IMR-90 (cell line): Measurements from ENCODE around the gene NBPF4. TPM values are rescaled to one million over a fixed set of nuclear protein-coding genes. Genes with fewer than 3 reads are reported as not detected.
"Not testable (repeated sequence)": the region's sequence is repeated elsewhere in the genome, so short reads cannot be mapped to it uniquely, and the experiment has no call there.

ENCODE experiments used
- ATAC-seq: fragments of 200-7000 bp; cut with Tn5 transposase; 2 replicates; pipeline ENCODE4 v1.9.1; 2020; ENCODE audit warnings: low read depth, mild to moderate bottlenecking, moderate library complexity
- Bru-seq: library from RNA; stranded (reverse); fragments of 400-500 nt; gene quantifications from one replicate; lab custom pipeline; 2021; lab: Mats Ljungman, UMichigan
- BruChase-seq, 2 experiments: library from RNA; stranded (reverse); fragments of 400-500 nt; gene quantifications; one replicate each; lab custom pipeline; 2021; lab: Mats Ljungman, UMichigan
- BruUV-seq: library from RNA; stranded (reverse); fragments of 400-500 nt; replicated peaks from 2 replicates; lab custom pipeline; 2021; lab: Mats Ljungman, UMichigan
- CTCF ChIA-PET: fragments of 300-600 bp; formaldehyde crosslinking; extraction: SDS; loops from one replicate; lab custom pipeline; 2021; ENCODE audit warnings: antibody characterized with exemption; lab: Yijun Ruan, JAX
- POLR2A ChIA-PET: fragments of 300-600 bp; sonication (Branson Sonifier 250); formaldehyde crosslinking; loops from one replicate; lab custom pipeline; 2022; ENCODE audit warnings: antibody characterized with exemption; ENCODE audit not compliant: unreplicated experiment; lab: Charles Lee
- DNase-seq: peaks from one replicate; pipeline ENCODE4 v3.0.0; 2013
- H2AFZ ChIP-seq: replicated peaks from 2 replicates; pipeline ENCODE3; 2013; ENCODE audit warnings: low read length, mild to moderate bottlenecking; ENCODE audit not compliant: poor library complexity
- H2AK5ac ChIP-seq: 2 replicates; pipeline ENCODE4 v1.6.1; 2013; ENCODE audit warnings: low read depth, low read length, inconsistent platforms
- H2AK9ac ChIP-seq: replicated peaks from 2 replicates; pipeline ENCODE3; 2013; ENCODE audit warnings: mild to moderate bottlenecking, low read depth, low read length, moderate library complexity; ENCODE audit not compliant: poor library complexity
- H2BK120ac ChIP-seq: 2 replicates; pipeline ENCODE4 v1.6.1; 2013; ENCODE audit warnings: low read depth, low read length, inconsistent platforms
- H2BK15ac ChIP-seq: 3 replicates; pipeline ENCODE4 v1.6.1; 2013; ENCODE audit warnings: low read depth, low read length, inconsistent platforms
- H2BK20ac ChIP-seq: 2 replicates; pipeline ENCODE4 v1.6.1; 2013; ENCODE audit warnings: low read depth, mild to moderate bottlenecking, inconsistent platforms, low read length, moderate library complexity
- H2BK5ac ChIP-seq: 2 replicates; pipeline ENCODE4 v1.6.1; 2013; ENCODE audit warnings: mild to moderate bottlenecking, low read depth, low read length, inconsistent platforms; ENCODE audit not compliant: poor library complexity, severe bottlenecking
- H3K14ac ChIP-seq: replicated peaks from 2 replicates; pipeline ENCODE4 v1.6.1; 2013; ENCODE audit warnings: low read depth, low read length, inconsistent platforms
- H3K18ac ChIP-seq: 2 replicates; pipeline ENCODE4 v1.6.1; 2013; ENCODE audit warnings: low read depth, low read length, control low read depth
- H3K23ac ChIP-seq: 2 replicates; pipeline ENCODE4 v1.6.1; 2013; ENCODE audit warnings: low read depth, low read length, inconsistent platforms
- H3K27ac ChIP-seq: 2 replicates; pipeline ENCODE4 v1.5.1; 2013; ENCODE audit warnings: mild to moderate bottlenecking, control low read depth, low read length; ENCODE audit not compliant: insufficient read depth
- H3K27me3 ChIP-seq: 2 replicates; pipeline ENCODE4 v1.6.1; 2013; ENCODE audit warnings: low read length; ENCODE audit not compliant: control insufficient read depth, insufficient read depth
- H3K36me3 ChIP-seq: 2 replicates; pipeline ENCODE4 v1.6.1; 2013; ENCODE audit warnings: low read length, mixed read lengths; ENCODE audit not compliant: control insufficient read depth, insufficient read depth
- H3K4ac ChIP-seq: 2 replicates; pipeline ENCODE4 v1.6.1; 2013; ENCODE audit warnings: low read depth, low read length, inconsistent platforms
- H3K4me1 ChIP-seq: 2 replicates; pipeline ENCODE4 v1.6.1; 2013; ENCODE audit warnings: low read length, mixed read lengths; ENCODE audit not compliant: control insufficient read depth, insufficient read depth
- H3K4me2 ChIP-seq: 2 replicates; pipeline ENCODE4 v1.6.1; 2013; ENCODE audit warnings: low read depth, mild to moderate bottlenecking, control low read depth, low read length, moderate library complexity
- H3K4me3 ChIP-seq: 2 replicates; pipeline ENCODE4 v1.5.1; 2013; ENCODE audit warnings: low read depth, mild to moderate bottlenecking, control low read depth, low read length, moderate library complexity; ENCODE audit not compliant: insufficient read depth
- H3K56ac ChIP-seq: 2 replicates; pipeline ENCODE4 v1.6.1; 2013; ENCODE audit warnings: low read length, inconsistent platforms; ENCODE audit not compliant: insufficient read depth; ENCODE audit errors: extremely low read depth
- H3K79me1 ChIP-seq, 2 experiments: 2 replicates each; pipeline ENCODE4 v1.6.1; 2013; ENCODE audit warnings: low read length in 2 of 2, inconsistent platforms in 1 of 2, low read depth in 1 of 2
- H3K9ac ChIP-seq: 2 replicates; pipeline ENCODE4 v1.6.1; 2013; ENCODE audit warnings: low read depth, low read length, control low read depth
- H3K9me1 ChIP-seq: 2 replicates; pipeline ENCODE4 v1.6.1; 2013; ENCODE audit warnings: low read length, inconsistent platforms; ENCODE audit not compliant: insufficient read depth
- H3K9me3 ChIP-seq: 2 replicates; pipeline ENCODE4 v1.6.1; 2013; ENCODE audit warnings: low read length; ENCODE audit not compliant: control insufficient read depth, insufficient read depth
- H4K20me1 ChIP-seq: 2 replicates; pipeline ENCODE4 v1.6.1; 2013; ENCODE audit warnings: low read length, inconsistent platforms; ENCODE audit not compliant: insufficient read depth
- H4K5ac ChIP-seq: 2 replicates; pipeline ENCODE4 v1.6.1; 2013; ENCODE audit warnings: mild to moderate bottlenecking, low read depth, low read length, control low read depth
- H4K8ac ChIP-seq, 2 experiments: 2 replicates each; pipeline ENCODE4 v1.6.1; 2013; ENCODE audit warnings: low read depth in 2 of 2, low read length in 2 of 2, control low read depth in 1 of 2, inconsistent platforms in 1 of 2
- H4K91ac ChIP-seq: 2 replicates; pipeline ENCODE4 v1.6.1; 2013; ENCODE audit warnings: low read depth, low read length, inconsistent platforms; ENCODE audit not compliant: insufficient read depth
- WGBS, 2 experiments: methylation state at CpG; one replicate each; pipeline versions ENCODE4 v1.1.5 to v1.1.7; 2013; ENCODE audit warnings: missing lambda C conversion rate in 2 of 2; ENCODE audit not compliant: insufficient read length in 1 of 2; ENCODE audit errors: extremely low coverage in 2 of 2; 5-methylcytosine and 5-hydroxymethylcytosine counted together
- dilution Hi-C: fragments of 300-500 bp; cut with HindIII; formaldehyde crosslinking; loops from one replicate; pipeline ENCODE4 v1.14.3; 2018; ENCODE audit warnings: low sequenced_read_pairs; ENCODE audit not compliant: unreplicated experiment
- in situ Hi-C: fragments of 300-500 bp; cut with MboI; formaldehyde crosslinking; loops from 3 replicates; pipeline ENCODE4 v1.14.3; 2019; ENCODE audit warnings: low sequenced_read_pairs, inconsistent platforms, mixed read lengths
- intact Hi-C: fragments of 100-400 bp; cut with micrococcal nuclease; formaldehyde crosslinking; loops from 2 replicates; pipeline ENCODE4 v1.10.0; 2022
- long read RNA-seq: library from polyadenylated mRNA; unstranded; transcript quantifications from one replicate; pipeline ENCODE4 v2.0.0, GENCODE V29; 2021; ENCODE audit not compliant: unreplicated experiment
- polyA plus RNA-seq, 3 experiments: library from polyadenylated mRNA; depleted of rRNA; stranded (reverse); fragments of >200 nt; gene quantifications; 2 replicates each; pipeline ENCODE4 v1.2.3, GENCODE V29; 2012; ENCODE audit warnings: low replicate concordance in 1 of 3
- total RNA-seq: library from RNA; depleted of rRNA; stranded (reverse); fragments of >200 nt; gene quantifications from 2 replicates; pipeline ENCODE4 v1.2.3, GENCODE V29; 2012; rRNA removed

Gene NBPF4, protein sequence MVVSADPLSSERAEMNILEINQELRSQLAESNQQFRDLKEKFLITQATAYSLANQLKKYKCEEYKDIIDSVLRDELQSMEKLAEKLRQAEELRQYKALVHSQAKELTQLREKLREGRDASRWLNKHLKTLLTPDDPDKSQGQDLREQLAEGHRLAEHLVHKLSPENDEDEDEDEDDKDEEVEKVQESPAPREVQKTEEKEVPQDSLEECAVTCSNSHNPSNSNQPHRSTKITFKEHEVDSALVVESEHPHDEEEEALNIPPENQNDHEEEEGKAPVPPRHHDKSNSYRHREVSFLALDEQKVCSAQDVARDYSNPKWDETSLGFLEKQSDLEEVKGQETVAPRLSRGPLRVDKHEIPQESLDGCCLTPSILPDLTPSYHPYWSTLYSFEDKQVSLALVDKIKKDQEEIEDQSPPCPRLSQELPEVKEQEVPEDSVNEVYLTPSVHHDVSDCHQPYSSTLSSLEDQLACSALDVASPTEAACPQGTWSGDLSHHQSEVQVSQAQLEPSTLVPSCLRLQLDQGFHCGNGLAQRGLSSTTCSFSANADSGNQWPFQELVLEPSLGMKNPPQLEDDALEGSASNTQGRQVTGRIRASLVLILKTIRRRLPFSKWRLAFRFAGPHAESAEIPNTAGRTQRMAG
- total RNA-seq = not detected in 2 replicates
- not detected in 2 replicates for polyA plus RNA-seq (2012; rRNA removed)
- not detected in 2 replicates for polyA plus RNA-seq (2012; cell fraction: cytosol; rRNA removed)
- polyA plus RNA-seq (2012; cell fraction: nucleus; rRNA removed; ENCODE audit: low replicate concordance) = not detected in 2 replicates
- Bru-seq, nascent RNA = not detected
- BruChase-seq, experiment 1, labeled RNA remaining after a 6-hour chase = not detected
- not detected for BruChase-seq, experiment 2, labeled RNA remaining after a 2-hour chase
- long read RNA-seq = 0 reads

DNA sequence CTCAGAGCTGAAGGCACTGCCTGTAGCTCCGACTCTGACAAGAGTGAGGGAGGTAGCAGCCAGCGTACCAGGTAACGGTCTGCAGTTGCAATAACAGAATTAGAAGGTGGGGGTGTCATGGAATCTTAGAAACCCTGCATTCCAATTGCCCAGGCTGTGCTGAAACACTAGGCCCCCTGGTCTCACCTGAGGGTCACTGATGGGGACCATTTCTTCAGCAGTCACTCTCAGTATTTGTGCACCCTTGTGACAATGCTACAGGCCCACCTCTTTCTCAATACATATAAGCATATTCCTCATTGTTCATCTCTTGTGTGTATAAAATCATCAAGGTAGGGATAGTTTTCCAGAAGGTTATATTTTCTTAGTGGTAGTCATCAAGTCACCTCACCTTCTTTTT lies at the start of gene NBPF4:
Gene NBPF4, minus strand, starts transcription at position 101 of the 400 bp plus-strand sequence. CDS start 315 bp downstream, outside the sequence.
- H2BK20ac ChIP-seq, H3K18ac ChIP-seq, in situ Hi-C loops, H3K4ac ChIP-seq, ATAC-seq, H3K79me1 ChIP-seq, H3K27me3 ChIP-seq, H2BK15ac ChIP-seq, H2BK120ac ChIP-seq, H3K4me1 ChIP-seq, H2BK5ac ChIP-seq, H4K8ac ChIP-seq, H3K23ac ChIP-seq, H3K9me1 ChIP-seq, DNase-seq, H3K56ac ChIP-seq, BruUV-seq, H3K9me3 ChIP-seq, H2AFZ ChIP-seq, dilution Hi-C loops, H3K4me2 ChIP-seq, H4K20me1 ChIP-seq, H4K91ac ChIP-seq, H3K14ac ChIP-seq, H3K4me3 ChIP-seq, H4K5ac ChIP-seq, H3K36me3 ChIP-seq, H3K27ac ChIP-seq, H3K9ac ChIP-seq, intact Hi-C loops, CTCF ChIA-PET, H2AK9ac ChIP-seq, H2AK5ac ChIP-seq, POLR2A ChIA-PET: not testable (repeated sequence)
- no CpG with 5 or more reads among the region's 3 CpGs for WGBS, 2 experiments

DNA sequence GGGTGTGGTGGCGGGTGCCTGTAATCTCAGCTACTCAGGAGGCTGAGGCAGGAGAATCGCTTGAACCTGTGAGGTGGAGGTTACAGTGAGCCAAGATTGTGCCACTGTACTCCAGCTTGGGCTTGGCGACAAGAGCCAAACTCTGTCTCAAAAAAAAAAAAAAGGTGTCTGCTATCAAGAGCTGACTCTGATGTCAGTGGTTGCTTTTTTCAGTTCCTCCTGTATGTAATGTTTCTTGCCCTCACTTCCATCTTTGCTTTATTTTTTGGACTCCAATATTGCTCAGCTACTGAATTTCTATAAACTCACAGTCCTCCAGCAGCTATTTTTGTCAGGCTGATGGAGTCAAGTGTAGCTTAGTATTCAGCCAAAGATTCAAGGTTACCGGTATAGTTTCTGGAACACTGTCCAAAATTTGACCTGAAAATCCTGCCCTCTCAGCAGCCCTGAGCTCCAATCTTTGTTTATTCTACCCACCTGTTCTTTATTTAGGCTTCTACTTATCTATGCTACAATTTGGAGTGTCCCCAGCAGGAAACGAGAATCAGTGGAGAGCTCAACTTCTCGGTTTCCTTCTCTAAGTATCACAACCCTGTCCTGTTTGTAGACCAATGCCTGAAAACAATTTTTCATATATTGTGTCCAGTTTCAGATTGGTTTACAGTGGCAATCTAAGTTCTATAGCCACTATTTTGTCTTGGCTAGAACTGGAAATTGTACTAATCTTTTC lies 38.8 kb upstream of the NBPF4 start:
- H4K8ac ChIP-seq, H3K14ac ChIP-seq, H4K91ac ChIP-seq, ATAC-seq, H4K5ac ChIP-seq, CTCF ChIA-PET, H2AK5ac ChIP-seq, H3K9ac ChIP-seq, H3K27me3 ChIP-seq, H3K36me3 ChIP-seq, H3K4me3 ChIP-seq, DNase-seq, BruUV-seq, H2BK5ac ChIP-seq, H4K20me1 ChIP-seq, H3K4me1 ChIP-seq, H3K4ac ChIP-seq, H2BK15ac ChIP-seq, dilution Hi-C loops, H3K9me3 ChIP-seq, H2BK120ac ChIP-seq, H3K4me2 ChIP-seq, POLR2A ChIA-PET, H2AFZ ChIP-seq, H3K23ac ChIP-seq, intact Hi-C loops, H3K18ac ChIP-seq, H2BK20ac ChIP-seq, H3K9me1 ChIP-seq, H3K27ac ChIP-seq, H3K79me1 ChIP-seq, H3K56ac ChIP-seq, in situ Hi-C loops, H2AK9ac ChIP-seq: not testable (repeated sequence)
- no CpG with 5 or more reads among the region's 6 CpGs for WGBS, 2 experiments
